Spleen (tissue), 11 donors: ENCODE data around the gene TOMM5. TPM values are rescaled to one million over a fixed set of nuclear protein-coding genes. Genes with fewer than 3 reads are reported as not detected.

Experiments used
- DNase-seq: peaks from one replicate; pipeline ENCODE4 v3.0.0-alpha.2; 2020
- H3K27ac ChIP-seq, 8 donors: fragments of 200-600 bp; sonication (generic) in 7 of 8; 1 replicate in 4 of 8; 2 replicates in 4 of 8; pipeline versions ENCODE4 v1.5.0 to v1.8.0; 2016 to 2021; ENCODE audit warnings: inconsistent platforms in 4 of 8, mild to moderate bottlenecking in 4 of 8, moderate library complexity in 1 of 8
- H3K27me3 ChIP-seq, 7 donors: fragments of 200-600 bp; sonication (generic) in 6 of 7; replicated peaks in 1 of 7; 1 replicate in 4 of 7; 2 replicates in 3 of 7; pipeline versions ENCODE4 v1.5.0 to v1.8.0; 2016 to 2021; ENCODE audit warnings: inconsistent platforms in 3 of 7, mild to moderate bottlenecking in 1 of 7
- H3K36me3 ChIP-seq, 6 donors: fragments of 200-600 bp; sonication (generic) in 5 of 6; 1 replicate in 4 of 6; 2 replicates in 2 of 6; pipeline versions ENCODE4 v1.5.0 to v1.8.0; 2016 to 2021; ENCODE audit warnings: inconsistent platforms in 2 of 6
- H3K4me1 ChIP-seq, 6 donors: fragments of 200-600 bp; sonication (generic) in 5 of 6; 1 replicate in 3 of 6; 2 replicates in 3 of 6; pipeline versions ENCODE4 v1.5.0 to v1.8.0; 2016 to 2021; ENCODE audit warnings: inconsistent platforms in 3 of 6
- H3K4me3 ChIP-seq, 8 donors: fragments of 200-600 bp; sonication (generic) in 7 of 8; 1 replicate in 4 of 8; 2 replicates in 4 of 8; pipeline versions ENCODE4 v1.5.0 to v1.8.0; 2016 to 2021; ENCODE audit warnings: inconsistent platforms in 4 of 8, mild to moderate bottlenecking in 4 of 8, moderate library complexity in 2 of 8
- H3K9me3 ChIP-seq, 8 donors: fragments of 200-600 bp; sonication (generic) in 7 of 8; 1 replicate in 4 of 8; 2 replicates in 4 of 8; pipeline versions ENCODE4 v1.5.0 to v1.8.0; 2016 to 2021; ENCODE audit warnings: inconsistent platforms in 4 of 8
- POLR2A ChIP-seq, 3 donors: fragments of 450-650 bp; IDR thresholded peaks; one replicate each; pipeline ENCODE4 v1.5.1; 2017; ENCODE audit warnings: antibody characterized with exemption in 3 of 3, mild to moderate bottlenecking in 1 of 3
- POLR2AphosphoS5 ChIP-seq, 3 donors: sonication (generic); formaldehyde crosslinking; IDR thresholded peaks; one replicate each; pipeline ENCODE4 v1.5.1; 2017; ENCODE audit warnings: antibody characterized with exemption in 3 of 3
- WGBS, 5 donors: extraction: QIAGEN DNeasy Blood & Tissue Kit in 3 of 5; methylation state at CpG; one replicate each; pipeline versions ENCODE4 v1.1.5 to v1.1.7; 2013 to 2018; 5-methylcytosine and 5-hydroxymethylcytosine counted together
- intact Hi-C: fragments of 100-400 bp; cut with DNase I; formaldehyde crosslinking; loops from one replicate; pipeline ENCODE4 v1.15.0; 2023; ENCODE audit warnings: low total_unique reads
- polyA plus RNA-seq, 3 donors: library from polyadenylated mRNA; stranded (reverse); fragments of 200-250 nt; gene quantifications; one replicate each; pipeline ENCODE4 v1.2.1, GENCODE V29; 2013
- total RNA-seq, 7 donors: library from RNA; depleted of rRNA in 3 of 7; stranded (reverse); fragments of >200 nt in 3 of 7; fragmentation: NEBNext Ultra II Directional in 4 of 7; extraction: Animal tissue kit (Norgen Biotek cat#: 25700) in 4 of 7; gene quantifications; one replicate each; pipeline versions ENCODE4 v1.1.0 to v1.2.1, GENCODE V29; 2016 to 2021
- TF ChIP-seq, protein P1 (sequence below), 11 experiments: fragments of 200-600 bp in 7 of 11; fragments of 450-650 bp in 4 of 11; sonication (generic) in 4 of 11; IDR thresholded peaks in 8 of 11; conservative IDR thresholded peaks in 3 of 11; 1 replicate in 7 of 11; 2 replicates in 4 of 11; pipeline versions ENCODE4 v1.4.0 to v1.8.0; 2016 to 2021; ENCODE audit warnings: antibody characterized with exemption in 11 of 11, inconsistent platforms in 4 of 11, mild to moderate bottlenecking in 1 of 11
- donor health status: healthy with polysubstance abuse.
- donor health status: DM: no; HTN: no; CAD: no; lungs with moderate emphysema.
- donor health status: DM: no; HTN: no; CAD: no.
- donor health status: Bipolar disorder and iron deficiency.
- donor health status: healthy.
- donor health status: DM: no; HTN: no; CAD: no.
- donor health status: DM: yes; HTN: yes; CAD: no.

TOMM5 gene
- total and polyA plus RNA-seq, 10 donors = 54.1 to 155 (median 72.8) TPM

GRCh38 chr9:37559125-37559524, 33.3 kb downstream of the TOMM5 start:
- Histone ChIP-seq H3K4me1 (peaks cover 0 to 20% (median 10%) of the 10 kb centered on the region in 6 donors), H3K27ac (no peak overlapping the region), H3K36me3 (peaks cover 0 to 11% (median 0%) of the 10 kb centered on the region in 6 donors), H3K4me3 (no peak overlapping the region), H3K9me3 (peaks cover 0 to 10% (median 5%) of the 10 kb centered on the region in 8 donors), H3K27me3 (no peaks in the 10 kb centered on the region)
- WGBS, 5 donors = 77 to 94% (median 84%) methylated on average over 1 of the region's 1 CpG
- TF ChIP-seq POLR2A (IDR thresholded peaks at IDR 0.05) (no peak), POLR2AphosphoS5 (IDR thresholded peaks at IDR 0.05) (no peak)
- TF ChIP-seq, protein P1, sequence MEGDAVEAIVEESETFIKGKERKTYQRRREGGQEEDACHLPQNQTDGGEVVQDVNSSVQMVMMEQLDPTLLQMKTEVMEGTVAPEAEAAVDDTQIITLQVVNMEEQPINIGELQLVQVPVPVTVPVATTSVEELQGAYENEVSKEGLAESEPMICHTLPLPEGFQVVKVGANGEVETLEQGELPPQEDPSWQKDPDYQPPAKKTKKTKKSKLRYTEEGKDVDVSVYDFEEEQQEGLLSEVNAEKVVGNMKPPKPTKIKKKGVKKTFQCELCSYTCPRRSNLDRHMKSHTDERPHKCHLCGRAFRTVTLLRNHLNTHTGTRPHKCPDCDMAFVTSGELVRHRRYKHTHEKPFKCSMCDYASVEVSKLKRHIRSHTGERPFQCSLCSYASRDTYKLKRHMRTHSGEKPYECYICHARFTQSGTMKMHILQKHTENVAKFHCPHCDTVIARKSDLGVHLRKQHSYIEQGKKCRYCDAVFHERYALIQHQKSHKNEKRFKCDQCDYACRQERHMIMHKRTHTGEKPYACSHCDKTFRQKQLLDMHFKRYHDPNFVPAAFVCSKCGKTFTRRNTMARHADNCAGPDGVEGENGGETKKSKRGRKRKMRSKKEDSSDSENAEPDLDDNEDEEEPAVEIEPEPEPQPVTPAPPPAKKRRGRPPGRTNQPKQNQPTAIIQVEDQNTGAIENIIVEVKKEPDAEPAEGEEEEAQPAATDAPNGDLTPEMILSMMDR (IDR thresholded peaks at IDR 0.05 in 8 of 11, conservative IDR thresholded peaks at IDR 0.05 in 3 of 11) = no peak
- intact Hi-C loops = no loop called here
- no peak for DNase-seq

DNA sequence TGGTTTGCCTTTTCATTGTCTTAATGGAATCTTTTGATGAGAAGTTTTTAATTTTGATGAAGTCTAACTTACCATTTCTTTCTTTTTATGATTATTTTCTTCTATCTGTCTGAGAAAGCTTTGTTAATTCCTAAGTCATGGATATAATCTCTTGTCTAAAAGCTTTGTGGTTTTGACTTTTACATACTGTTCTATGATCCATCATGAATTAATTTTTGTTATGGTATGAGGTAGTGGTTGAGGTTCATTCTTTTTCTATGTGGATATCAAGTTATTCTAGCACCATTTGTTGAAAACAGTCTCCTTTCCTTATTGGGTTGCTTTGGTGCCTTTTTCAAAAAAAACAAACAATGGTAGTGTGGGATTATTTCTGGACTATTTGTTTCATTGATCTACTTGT, 36.6 kb downstream of the TOMM5 start:
- intact Hi-C loops = no loop called here
- TF ChIP-seq POLR2AphosphoS5 (IDR thresholded peaks at IDR 0.05) (no peak), POLR2A (IDR thresholded peaks at IDR 0.05) (no peak)
- TF ChIP-seq, protein P1 (IDR thresholded peaks at IDR 0.05 in 8 of 11, conservative IDR thresholded peaks at IDR 0.05 in 3 of 11) = no peak
- Histone ChIP-seq H3K36me3 (peaks cover 0 to 6% (median 0%) of the 10 kb centered on the region in 6 donors), H3K27ac (no peak overlapping the region), H3K4me1 (peaks cover 0 to 12% (median 4%) of the 10 kb centered on the region in 6 donors), H3K27me3 (no peaks in the 10 kb centered on the region), H3K9me3 (no peaks in the 10 kb centered on the region), H3K4me3 (no peak overlapping the region)
- DNase-seq = no peak

GRCh38 chr9:37554318-37554717, 38.1 kb downstream of the TOMM5 start:
- H3K4me1 ChIP-seq = peaks cover 0 to 17% (median 6%) of the 10 kb centered on the region in 6 donors
- no peak overlapping the region for H3K27ac ChIP-seq
- no peak overlapping the region for H3K4me3 ChIP-seq
- H3K36me3 ChIP-seq = peaks cover 0 to 4% (median 0%) of the 10 kb centered on the region in 6 donors
- no peak for TF ChIP-seq POLR2AphosphoS5 (IDR thresholded peaks at IDR 0.05)
- TF ChIP-seq POLR2A (IDR thresholded peaks at IDR 0.05) = no peak
- TF ChIP-seq, protein P1 (IDR thresholded peaks at IDR 0.05 in 8 of 11, conservative IDR thresholded peaks at IDR 0.05 in 3 of 11) = no peak
- intact Hi-C loops = no loop called here
- 89 to 98% (median 94%) methylated on average over 3 of the region's 3 CpGs for whole genome bisulfite sequencing, 5 donors
- DNase-seq = no peak
- H3K27me3 ChIP-seq = no peaks in the 10 kb centered on the region
- H3K9me3 ChIP-seq = no peaks in the 10 kb centered on the region

GRCh38 chr9:37551888-37552287, 40.5 kb downstream of the TOMM5 start:
- H3K9me3 ChIP-seq = no peaks in the 10 kb centered on the region
- intact Hi-C loops = no loop called here
- H3K27ac ChIP-seq = peak overlapping the region in 6 of 8 donors; percentile 64 to 76 (median 72)
- no peak overlapping the region for H3K4me3 ChIP-seq
- H3K27me3 ChIP-seq = no peaks in the 10 kb centered on the region
- DNase-seq = no peak
- peaks cover 0 to 20% (median 6%) of the 10 kb centered on the region in 6 donors for H3K4me1 ChIP-seq
- WGBS, 5 donors = 82 to 90% (median 86%) methylated on average over 2 of the region's 2 CpGs
- TF ChIP-seq POLR2A (IDR thresholded peaks at IDR 0.05) (no peak), POLR2AphosphoS5 (IDR thresholded peaks at IDR 0.05) (no peak)
- TF ChIP-seq, protein P1 (IDR thresholded peaks at IDR 0.05 in 8 of 11, conservative IDR thresholded peaks at IDR 0.05 in 3 of 11) = no peak
- peaks cover 0 to 4% (median 0%) of the 10 kb centered on the region in 6 donors for H3K36me3 ChIP-seq
